ENCODE results near the gene MYO9B. TPM values are rescaled to one million over a fixed set of nuclear protein-coding genes. Genes with fewer than 3 reads are reported as not detected.

The MYO9B gene
- total RNA-seq, 3 donors from 2014 or later (not counting 1 experiment from before 2014, with no cell fraction given) = 321 to 378 (median 365) TPM

GRCh38 chr19:17178291-17178690 is 102.7 kb downstream of the MYO9B start:
- 93% methylated on average over 10 of the region's 10 CpGs for WGBS (ENCODE audit: insufficient coverage)
- Histone ChIP-seq H3K4me3 (ENCODE audit: low read length) (no peak overlapping the region), H3K27ac (ENCODE audit: low read length) (no peak overlapping the region), H3K36me3 (ENCODE audit: control insufficient read depth, insufficient read depth, low read length) (peaks cover 50% of the 10 kb centered on the region), H3K9me3 (ENCODE audit: control insufficient read depth, insufficient read depth, low read length) (no peaks in the 10 kb centered on the region), H3K4me1 (ENCODE audit: control insufficient read depth, insufficient read depth, low read length) (peaks cover 12% of the 10 kb centered on the region), H3K27me3 (ENCODE audit: control insufficient read depth, insufficient read depth, low read length) (no peaks in the 10 kb centered on the region)
- Mint-ChIP-seq H3K27me3 (ENCODE audit: low read depth in 2 of 2) (no peaks in the 10 kb centered on the region), H3K9me3 (no peaks in the 10 kb centered on the region), H3K36me3 (no peaks in the 10 kb centered on the region), H3K4me1 (peaks cover 4 to 5% of the 10 kb centered on the region in 2 donors), H3K4me3 (no peak overlapping the region), H3K27ac (no peak overlapping the region)
- intact Hi-C loops (cut with micrococcal nuclease) = no loop called here
- ATAC-seq (no peak), DNase-seq (no peak)
- no peak for TF ChIP-seq CTCF (IDR thresholded peaks at IDR 0.05)

- H3K36me3 ChIP-seq (ENCODE audit: control insufficient read depth, insufficient read depth, low read length) = peaks cover 38% of the 10 kb centered on the region
- intact Hi-C loops (cut with micrococcal nuclease) = no loop called here
- H3K27me3 Mint-ChIP-seq (ENCODE audit: low read depth in 2 of 2) = no peaks in the 10 kb centered on the region
- no peaks in the 10 kb centered on the region for H3K9me3 Mint-ChIP-seq
- H3K4me1 Mint-ChIP-seq = peaks cover 26 to 30% of the 10 kb centered on the region in 2 donors
- H3K9me3 ChIP-seq (ENCODE audit: control insufficient read depth, insufficient read depth, low read length) = no peaks in the 10 kb centered on the region
- ATAC-seq = no peak
- 91% methylated on average over 22 of the region's 22 CpGs for WGBS (ENCODE audit: insufficient coverage)
- TF ChIP-seq CTCF (IDR thresholded peaks at IDR 0.05) = no peak
- no peak for DNase-seq
- no peak overlapping the region for H3K27ac ChIP-seq (ENCODE audit: low read length)
- H3K4me3 Mint-ChIP-seq = no peak overlapping the region
- H3K4me3 ChIP-seq (ENCODE audit: low read length) = no peak overlapping the region
- H3K27ac Mint-ChIP-seq = no peak overlapping the region
- no peaks in the 10 kb centered on the region for H3K27me3 ChIP-seq (ENCODE audit: control insufficient read depth, insufficient read depth, low read length)
- H3K36me3 Mint-ChIP-seq = no peaks in the 10 kb centered on the region
- peaks cover 40% of the 10 kb centered on the region for H3K4me1 ChIP-seq (ENCODE audit: control insufficient read depth, insufficient read depth, low read length)
These were observed 105.6 kb downstream of the MYO9B start for GRCh38 chr19:17180997-17181702.

- Mint-ChIP-seq H3K4me3 (peak overlapping the region; percentile 94), H3K4me1 (peaks cover 26 to 30% of the 10 kb centered on the region in 2 donors), H3K27me3 (ENCODE audit: low read depth in 2 of 2) (no peaks in the 10 kb centered on the region), H3K27ac (peak overlapping the region; percentile 94 to 97), H3K36me3 (no peaks in the 10 kb centered on the region), H3K9me3 (no peaks in the 10 kb centered on the region)
- no peak for TF ChIP-seq CTCF (IDR thresholded peaks at IDR 0.05)
- Histone ChIP-seq H3K4me1 (ENCODE audit: control insufficient read depth, insufficient read depth, low read length) (peaks cover 40% of the 10 kb centered on the region), H3K27ac (ENCODE audit: low read length) (peak overlapping the region; percentile 83), H3K9me3 (ENCODE audit: control insufficient read depth, insufficient read depth, low read length) (no peaks in the 10 kb centered on the region), H3K36me3 (ENCODE audit: control insufficient read depth, insufficient read depth, low read length) (peaks cover 39% of the 10 kb centered on the region), H3K4me3 (ENCODE audit: low read length) (peak overlapping the region; percentile 2), H3K27me3 (ENCODE audit: control insufficient read depth, insufficient read depth, low read length) (no peaks in the 10 kb centered on the region)
- intact Hi-C loops (cut with micrococcal nuclease) = no loop called here
- 16% methylated on average over 14 of the region's 14 CpGs for WGBS (ENCODE audit: insufficient coverage)
- peak; percentile 25 to 46 for DNase-seq
- ATAC-seq = peak; percentile 44 to 67 (median 55)
These were observed 107.7 kb downstream of the MYO9B start for GRCh38 chr19:17183271-17183761.
